ENCODE data around the gene ALPL.

DNA sequence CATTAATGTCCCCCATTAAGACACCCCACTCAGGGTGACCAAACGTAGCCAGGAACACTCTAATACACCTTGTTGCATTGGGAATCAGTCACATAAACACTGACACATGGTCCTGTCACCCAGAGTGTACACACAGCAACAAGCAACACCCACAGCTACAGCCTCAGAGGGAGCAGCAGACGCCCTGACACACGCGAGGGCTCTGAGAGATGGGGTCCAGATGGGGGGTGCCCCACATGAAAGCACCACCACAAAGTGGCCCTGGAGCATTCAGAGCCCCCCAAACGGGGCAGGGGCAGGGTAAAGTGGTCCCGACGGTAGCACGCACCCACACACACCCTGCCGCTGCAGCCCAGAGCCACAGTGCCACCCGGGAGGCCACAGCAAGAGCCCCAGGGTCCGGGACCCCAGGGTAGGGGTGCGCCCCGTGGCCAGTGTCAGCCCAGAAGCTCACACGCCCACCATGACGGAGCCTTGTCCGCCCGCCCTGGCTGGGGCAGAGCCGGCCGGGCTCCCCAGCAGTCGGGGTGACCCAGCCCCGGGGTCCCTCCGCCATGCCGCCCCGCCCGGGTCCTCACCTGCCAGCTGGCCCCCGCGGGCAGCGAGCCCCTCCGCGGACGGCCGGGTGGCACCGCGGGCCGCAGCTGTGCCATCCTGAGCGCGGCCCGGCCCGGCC lies 112.7 kb downstream of the ALPL start:
- TF ChIP-seq, protein P1, sequence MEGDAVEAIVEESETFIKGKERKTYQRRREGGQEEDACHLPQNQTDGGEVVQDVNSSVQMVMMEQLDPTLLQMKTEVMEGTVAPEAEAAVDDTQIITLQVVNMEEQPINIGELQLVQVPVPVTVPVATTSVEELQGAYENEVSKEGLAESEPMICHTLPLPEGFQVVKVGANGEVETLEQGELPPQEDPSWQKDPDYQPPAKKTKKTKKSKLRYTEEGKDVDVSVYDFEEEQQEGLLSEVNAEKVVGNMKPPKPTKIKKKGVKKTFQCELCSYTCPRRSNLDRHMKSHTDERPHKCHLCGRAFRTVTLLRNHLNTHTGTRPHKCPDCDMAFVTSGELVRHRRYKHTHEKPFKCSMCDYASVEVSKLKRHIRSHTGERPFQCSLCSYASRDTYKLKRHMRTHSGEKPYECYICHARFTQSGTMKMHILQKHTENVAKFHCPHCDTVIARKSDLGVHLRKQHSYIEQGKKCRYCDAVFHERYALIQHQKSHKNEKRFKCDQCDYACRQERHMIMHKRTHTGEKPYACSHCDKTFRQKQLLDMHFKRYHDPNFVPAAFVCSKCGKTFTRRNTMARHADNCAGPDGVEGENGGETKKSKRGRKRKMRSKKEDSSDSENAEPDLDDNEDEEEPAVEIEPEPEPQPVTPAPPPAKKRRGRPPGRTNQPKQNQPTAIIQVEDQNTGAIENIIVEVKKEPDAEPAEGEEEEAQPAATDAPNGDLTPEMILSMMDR (IDR thresholded peaks at IDR 0.05), result no peak
- TF ChIP-seq POLR2A (IDR thresholded peaks at IDR 0.05) (no peak), POLR2AphosphoS5 (IDR thresholded peaks at IDR 0.05) (no peak), EP300 (IDR thresholded peaks at IDR 0.05) (no peak)

Data from upper lobe of left lung (tissue), 4 donors.